HL-60 (cell line): Measurements from ENCODE around the gene ARHGEF7.

Experiments
- DNase-seq, 2 experiments: peaks; one replicate each; pipeline ENCODE4 v3.0.0-alpha.2; 2010 to 2020; ENCODE audit warnings: low read depth in 1 of 2, low spot score in 1 of 2
- H3K27ac ChIP-seq: fragments of 250-450 bp; sonication (Bioruptor Pico); replicated peaks from 2 replicates; pipeline ENCODE4 v1.5.1; 2020; ENCODE audit warnings: mild to moderate bottlenecking, moderate library complexity
- H3K27me3 ChIP-seq: fragments of 250-450 bp; sonication (Bioruptor Pico); 2 replicates; pipeline ENCODE4 v1.5.1; 2021; ENCODE audit warnings: mild to moderate bottlenecking, moderate library complexity; ENCODE audit not compliant: insufficient read depth, poor library complexity, severe bottlenecking
- H3K4me3 ChIP-seq: replicated peaks from 2 replicates; pipeline ENCODE4 v1.5.1; 2011; ENCODE audit warnings: mild to moderate bottlenecking, control low read depth, low read length; ENCODE audit not compliant: insufficient read depth
- GABPA ChIP-seq: IDR thresholded peaks from 2 replicates; pipeline ENCODE4 v1.6.1; 2012; ENCODE audit warnings: low read depth
- POLR2AphosphoS5 ChIP-seq: IDR thresholded peaks from 2 replicates; pipeline ENCODE4 v1.6.1; 2012; ENCODE audit warnings: low read depth
- SPI1 ChIP-seq: IDR thresholded peaks from 2 replicates; pipeline ENCODE4 v1.6.1; 2012; ENCODE audit warnings: low read depth, mild to moderate bottlenecking, borderline replicate concordance
- TF ChIP-seq, protein P1 (sequence below): IDR thresholded peaks from one replicate; pipeline ENCODE4 v1.5.1; 2011; ENCODE audit warnings: low read length, control low read depth, inconsistent platforms; ENCODE audit not compliant: insufficient read depth
- TF ChIP-seq, protein P2 (sequence below): IDR thresholded peaks from 2 replicates; pipeline ENCODE4 v1.6.1; 2012; ENCODE audit warnings: low read depth; ENCODE audit not compliant: insufficient replicate concordance

The ARHGEF7 gene

GRCh38 chr13:111319521-111319920, 204.4 kb downstream of the ARHGEF7 start:
- no peak for DNase-seq
- Histone ChIP-seq H3K27me3 (peaks cover 3% of the 10 kb centered on the region), H3K4me3 (no peak overlapping the region), H3K27ac (no peak overlapping the region)
- TF ChIP-seq GABPA: no peak
- TF ChIP-seq, protein P1, sequence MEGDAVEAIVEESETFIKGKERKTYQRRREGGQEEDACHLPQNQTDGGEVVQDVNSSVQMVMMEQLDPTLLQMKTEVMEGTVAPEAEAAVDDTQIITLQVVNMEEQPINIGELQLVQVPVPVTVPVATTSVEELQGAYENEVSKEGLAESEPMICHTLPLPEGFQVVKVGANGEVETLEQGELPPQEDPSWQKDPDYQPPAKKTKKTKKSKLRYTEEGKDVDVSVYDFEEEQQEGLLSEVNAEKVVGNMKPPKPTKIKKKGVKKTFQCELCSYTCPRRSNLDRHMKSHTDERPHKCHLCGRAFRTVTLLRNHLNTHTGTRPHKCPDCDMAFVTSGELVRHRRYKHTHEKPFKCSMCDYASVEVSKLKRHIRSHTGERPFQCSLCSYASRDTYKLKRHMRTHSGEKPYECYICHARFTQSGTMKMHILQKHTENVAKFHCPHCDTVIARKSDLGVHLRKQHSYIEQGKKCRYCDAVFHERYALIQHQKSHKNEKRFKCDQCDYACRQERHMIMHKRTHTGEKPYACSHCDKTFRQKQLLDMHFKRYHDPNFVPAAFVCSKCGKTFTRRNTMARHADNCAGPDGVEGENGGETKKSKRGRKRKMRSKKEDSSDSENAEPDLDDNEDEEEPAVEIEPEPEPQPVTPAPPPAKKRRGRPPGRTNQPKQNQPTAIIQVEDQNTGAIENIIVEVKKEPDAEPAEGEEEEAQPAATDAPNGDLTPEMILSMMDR: no peak

GRCh38 chr13:111319998-111320911, 205.1 kb downstream of the ARHGEF7 start, which contains the start of gene TEX29:
TSS of gene TEX29 (plus strand) at chr13:111320642. CDS start at chr13:111320891, 249 bp downstream.
- no peak for DNase-seq
- no peak within 1 kb of the TSS for H3K4me3 ChIP-seq
- peaks cover 4% of the 10 kb centered on the region for H3K27me3 ChIP-seq
- no peak for TF ChIP-seq SPI1
- TF ChIP-seq, protein P2, sequence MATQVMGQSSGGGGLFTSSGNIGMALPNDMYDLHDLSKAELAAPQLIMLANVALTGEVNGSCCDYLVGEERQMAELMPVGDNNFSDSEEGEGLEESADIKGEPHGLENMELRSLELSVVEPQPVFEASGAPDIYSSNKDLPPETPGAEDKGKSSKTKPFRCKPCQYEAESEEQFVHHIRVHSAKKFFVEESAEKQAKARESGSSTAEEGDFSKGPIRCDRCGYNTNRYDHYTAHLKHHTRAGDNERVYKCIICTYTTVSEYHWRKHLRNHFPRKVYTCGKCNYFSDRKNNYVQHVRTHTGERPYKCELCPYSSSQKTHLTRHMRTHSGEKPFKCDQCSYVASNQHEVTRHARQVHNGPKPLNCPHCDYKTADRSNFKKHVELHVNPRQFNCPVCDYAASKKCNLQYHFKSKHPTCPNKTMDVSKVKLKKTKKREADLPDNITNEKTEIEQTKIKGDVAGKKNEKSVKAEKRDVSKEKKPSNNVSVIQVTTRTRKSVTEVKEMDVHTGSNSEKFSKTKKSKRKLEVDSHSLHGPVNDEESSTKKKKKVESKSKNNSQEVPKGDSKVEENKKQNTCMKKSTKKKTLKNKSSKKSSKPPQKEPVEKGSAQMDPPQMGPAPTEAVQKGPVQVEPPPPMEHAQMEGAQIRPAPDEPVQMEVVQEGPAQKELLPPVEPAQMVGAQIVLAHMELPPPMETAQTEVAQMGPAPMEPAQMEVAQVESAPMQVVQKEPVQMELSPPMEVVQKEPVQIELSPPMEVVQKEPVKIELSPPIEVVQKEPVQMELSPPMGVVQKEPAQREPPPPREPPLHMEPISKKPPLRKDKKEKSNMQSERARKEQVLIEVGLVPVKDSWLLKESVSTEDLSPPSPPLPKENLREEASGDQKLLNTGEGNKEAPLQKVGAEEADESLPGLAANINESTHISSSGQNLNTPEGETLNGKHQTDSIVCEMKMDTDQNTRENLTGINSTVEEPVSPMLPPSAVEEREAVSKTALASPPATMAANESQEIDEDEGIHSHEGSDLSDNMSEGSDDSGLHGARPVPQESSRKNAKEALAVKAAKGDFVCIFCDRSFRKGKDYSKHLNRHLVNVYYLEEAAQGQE: no peak
- TF ChIP-seq, protein P1: no peak
- TF ChIP-seq GABPA: no peak
- no peak for TF ChIP-seq POLR2AphosphoS5
- H3K27ac ChIP-seq: no peak within 1 kb of the TSS

DNA sequence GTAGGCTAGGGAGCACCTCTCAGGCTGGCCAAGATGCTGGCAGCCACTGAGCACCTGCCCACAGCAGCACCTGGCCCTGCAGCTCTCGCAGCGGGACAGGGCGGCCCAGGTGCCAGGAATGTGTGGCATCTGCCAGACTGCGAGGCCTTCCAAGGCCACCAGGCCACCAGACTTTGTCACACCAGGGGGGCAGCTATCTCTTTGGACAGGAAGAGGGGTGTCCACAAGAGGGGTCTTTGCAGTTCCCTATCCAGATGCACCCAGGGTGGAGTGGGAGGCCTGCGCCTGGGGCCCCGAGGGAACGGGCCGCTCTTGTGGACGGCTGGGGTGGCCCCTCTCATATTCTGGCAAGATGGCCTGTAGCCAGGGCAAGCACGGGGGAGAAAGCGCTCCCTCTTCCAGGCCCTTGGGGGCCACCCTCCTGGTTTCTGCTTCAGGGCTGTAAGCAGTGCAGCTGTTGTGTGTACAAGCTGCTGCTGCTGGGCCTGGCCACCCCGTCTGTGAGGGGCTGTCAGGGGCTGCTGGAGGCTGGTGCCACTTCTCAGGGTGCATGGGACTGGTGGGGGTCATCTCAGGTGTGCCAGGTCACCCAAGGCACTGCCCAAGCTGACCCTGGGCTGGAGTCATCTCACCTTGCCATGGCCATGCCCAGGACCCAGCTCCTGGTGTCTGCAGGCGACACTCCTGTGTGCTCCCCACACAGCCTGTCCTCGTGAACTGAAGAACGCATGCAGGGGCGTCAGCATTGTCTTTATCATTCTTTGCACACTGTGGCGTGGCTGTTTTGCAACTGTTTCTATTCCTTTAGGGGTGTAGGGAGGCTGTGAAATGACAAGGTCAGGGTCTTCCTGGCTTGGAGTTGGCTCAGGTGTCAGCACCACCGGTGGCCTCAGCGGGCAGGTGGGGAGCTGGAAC, 207.1 kb downstream of the ARHGEF7 start:
- H3K27ac ChIP-seq: no peak overlapping the region
- H3K4me3 ChIP-seq: no peak overlapping the region
- H3K27me3 ChIP-seq: peaks cover 4% of the 10 kb centered on the region
- TF ChIP-seq, protein P1: no peak
- TF ChIP-seq POLR2AphosphoS5 (no peak), SPI1 (no peak), GABPA (no peak)
- TF ChIP-seq, protein P2: no peak
- DNase-seq: no peak
